K562 (cell line): ENCODE results near the gene HSPE1. TPM values are rescaled to one million over a fixed set of nuclear protein-coding genes. Genes with fewer than 3 reads are reported as not detected.
A peak's percentile ranks its signal among the peaks of the same experiment; 100 is the strongest.

Source experiments
- AFF4 ChIP-seq: sonication (generic); formaldehyde crosslinking; IDR thresholded peaks from 2 replicates; pipeline ENCODE4 v1.8.0; 2023; ENCODE audit warnings: mild to moderate bottlenecking, missing genetic modification reagents
- ATF7 ChIP-seq: fragments of 450-650 bp; IDR thresholded peaks from 2 replicates; pipeline ENCODE4 v1.7.1; 2014; ENCODE audit warnings: mild to moderate bottlenecking, moderate library complexity
- CREM ChIP-seq: IDR thresholded peaks from 2 replicates; pipeline ENCODE4 v1.6.1; 2014; ENCODE audit warnings: antibody characterized with exemption, low read depth
- CTBP1 ChIP-seq: fragments of 450-650 bp; IDR thresholded peaks from 2 replicates; pipeline ENCODE4 v1.6.1; 2016; ENCODE audit warnings: borderline replicate concordance
- E2F1 ChIP-seq: sonication (generic); formaldehyde crosslinking; IDR thresholded peaks from 2 replicates; pipeline ENCODE4 v1.8.1; 2023; ENCODE audit warnings: mild to moderate bottlenecking, missing genetic modification reagents, moderate library complexity
- EP400 ChIP-seq: fragments of 450-650 bp; IDR thresholded peaks from 2 replicates; pipeline ENCODE4 v1.6.1; 2017; ENCODE audit warnings: antibody characterized with exemption, mild to moderate bottlenecking, moderate library complexity
- ETV5 ChIP-seq: sonication (generic); formaldehyde crosslinking; IDR thresholded peaks from 2 replicates; pipeline ENCODE4 v1.4.0; 2020; ENCODE audit warnings: low read depth, mild to moderate bottlenecking, missing genetic modification reagents
- FOXP1 ChIP-seq: sonication (generic); formaldehyde crosslinking; IDR thresholded peaks from 2 replicates; pipeline ENCODE4 v1.8.0; 2022; ENCODE audit warnings: mild to moderate bottlenecking, missing genetic modification reagents
- HMGN3 ChIP-seq: IDR thresholded peaks from 2 replicates; pipeline ENCODE4 v1.6.1; 2011; ENCODE audit warnings: borderline replicate concordance, low read depth, mild to moderate bottlenecking, mixed read lengths, low read length; ENCODE audit not compliant: insufficient read length; ENCODE audit errors: extremely low read depth
- MECOM ChIP-seq: fragments of 250-450 bp; sonication (Bioruptor Pico); IDR thresholded peaks from 2 replicates; pipeline ENCODE4 v1.8.0; 2022; ENCODE audit warnings: inconsistent platforms
- MTF1 ChIP-seq: fragments of 250-450 bp; sonication (Bioruptor Pico); IDR thresholded peaks from 2 replicates; pipeline ENCODE4 v1.9.0; 2021; ENCODE audit warnings: moderate library complexity, mild to moderate bottlenecking, inconsistent platforms, borderline replicate concordance
- NR2C1 ChIP-seq, 2 experiments: fragments of 450-650 bp; IDR thresholded peaks; 2 replicates each; pipeline ENCODE4 v1.6.1; 2017; ENCODE audit warnings: mild to moderate bottlenecking in 2 of 2, antibody characterized with exemption in 1 of 2, inconsistent platforms in 1 of 2, missing compliant biosample characterization in 1 of 2, missing genetic modification characterization in 1 of 2
- NRF1 ChIP-seq, 2 experiments: fragments of 450-650 bp; IDR thresholded peaks in 1 of 2; conservative IDR thresholded peaks in 1 of 2; 2 replicates each; pipeline ENCODE4 v1.6.1; 2014; ENCODE audit warnings: mild to moderate bottlenecking in 2 of 2
- PHB ChIP-seq: fragments of 250-450 bp; sonication (Bioruptor Pico); IDR thresholded peaks from 2 replicates; pipeline ENCODE4 v1.5.0; 2021
- SPI1 ChIP-seq: IDR thresholded peaks from 2 replicates; pipeline ENCODE4 v1.6.1; 2011; ENCODE audit warnings: low read depth, low read length, control low read depth, borderline replicate concordance
- USF2 ChIP-seq: sonication (generic); formaldehyde crosslinking; IDR thresholded peaks from 2 replicates; pipeline ENCODE4 v1.5.0; 2020; ENCODE audit warnings: missing genetic modification reagents
- VEZF1 ChIP-seq: fragments of 200-800 bp; sonication (Bioruptor generic); IDR thresholded peaks from 2 replicates; pipeline ENCODE4 v1.6.1; 2017; ENCODE audit warnings: missing genetic modification characterization, missing compliant biosample characterization
- ZBTB43 ChIP-seq: sonication (generic); formaldehyde crosslinking; IDR thresholded peaks from 2 replicates; pipeline ENCODE4 v1.8.0; 2023; ENCODE audit warnings: mild to moderate bottlenecking, missing genetic modification reagents
- ZNF717 ChIP-seq: fragments of 250-450 bp; sonication (Bioruptor Pico); IDR thresholded peaks from 2 replicates; pipeline ENCODE4 v1.5.0; 2021
- polyA plus RNA-seq, 8 experiments: library from polyadenylated mRNA; depleted of rRNA in 4 of 8; stranded (reverse) in 5 of 8; unstranded in 3 of 8; fragments of >200 nt; fragmentation: Nextera tagmentation in 2 of 8; fragmentation: Illumina TruSeq in 1 of 8; extraction: Ambion mirVana in 2 of 8; extraction: Trizol in 1 of 8; gene quantifications; 2 replicates each; pipeline versions ENCODE4 v1.2.1 to v1.2.3, GENCODE V29; 2011 to 2014; ENCODE audit warnings: inconsistent platforms in 1 of 8, missing spikeins in 1 of 8
- total RNA-seq, 7 experiments: library from RNA; depleted of rRNA in 6 of 7; stranded (reverse); fragments of >200 nt in 6 of 7; fragmentation: Illumina TruSeq in 2 of 7; extraction: Trizol in 2 of 7; gene quantifications; 2 replicates each; pipeline versions ENCODE4 v1.2.1 to v1.2.3, GENCODE V29; 2011 to 2021; ENCODE audit warnings: low replicate concordance in 1 of 7

Gene HSPE1
- total and polyA plus RNA-seq, 9 of the 15 experiments (the other 6 are each of a cell fraction or from before 2014, with no cell fraction given) = 223 to 1,007 (median 612) TPM

GRCh38 chr2:197515739-197516392 lies 15.7 kb downstream of the HSPE1 start, which contains the start of gene MOB4 (continued):
- TF ChIP-seq ETV5 (CRISPR knock-in tag) = peak; percentile 75; the same call in 1 of the 2 replicates
- TF ChIP-seq FOXP1 = 0 out of 2 replicates have a peak, but pooled peaks have one; percentile 39
- TF ChIP-seq EP400 = peak; percentile 83
- no peak for TF ChIP-seq MECOM (CRISPR knock-in tag)
- TF ChIP-seq VEZF1 (CRISPR knock-in tag) = peak; percentile 67
- no peak for TF ChIP-seq NR2C1 (IDR thresholded peaks at IDR 0.05)
- TF ChIP-seq NR2C1 (tag; IDR thresholded peaks at IDR 0.05) = no peak
- peak; percentile 74 for TF ChIP-seq ATF7
- 0 out of 2 replicates have a peak, but pooled peaks have one; percentile 3 for TF ChIP-seq SPI1
- peak; percentile 85 for TF ChIP-seq CTBP1
- TF ChIP-seq NRF1 (conservative IDR thresholded peaks at IDR 0.05 in 1 of 2, IDR thresholded peaks at IDR 0.05 in 1 of 2) = peak; percentile 91 to 92
- 0 out of 2 replicates have a peak, but pooled peaks have one; percentile 19 for TF ChIP-seq ZBTB43 (CRISPR knock-in tag)
- TF ChIP-seq E2F1 (CRISPR knock-in tag) = 0 out of 2 replicates have a peak, but pooled peaks have one; percentile 75
- TF ChIP-seq AFF4 = peak; percentile 48; the same call in 1 of the 2 replicates
- no peak for TF ChIP-seq ZNF717
- peak; percentile 77 for TF ChIP-seq CREM
- no peak for TF ChIP-seq MTF1 (CRISPR knock-in tag)
- TF ChIP-seq USF2 (CRISPR knock-in tag) = no peak
- peak; percentile 91 for TF ChIP-seq HMGN3
- no peak for TF ChIP-seq PHB (CRISPR knock-in tag)
